ENCODE measurements around the gene PDE2A. TPM values are rescaled to one million over a fixed set of nuclear protein-coding genes. Genes with fewer than 3 reads are reported as not detected.

PDE2A gene
- total RNA-seq, 1 donor from 2014 or later = 0.82 TPM

GRCh38 chr11:72529068-72529467 lies 145.2 kb downstream of the PDE2A start:
- Histone ChIP-seq H3K4me2 (ENCODE audit: low read length) (no peak overlapping the region), H3K4me1 (ENCODE audit: insufficient read depth, low read length) (no peaks in the 10 kb centered on the region), H4K20me1 (ENCODE audit: insufficient read depth, low read length) (no peaks in the 10 kb centered on the region), H3K27ac (ENCODE audit: low read depth, low read length) (no peak overlapping the region), H3K4me3 (ENCODE audit: insufficient read depth, low read depth, low read length) (no peak overlapping the region), H3K36me3 (ENCODE audit: insufficient read depth, low read length) (no peaks in the 10 kb centered on the region), H3K27me3 (ENCODE audit: insufficient read depth, low read length) (peaks cover 12% of the 10 kb centered on the region), H3K79me2 (ENCODE audit: insufficient read depth, low read length) (no peaks in the 10 kb centered on the region), H2AFZ (ENCODE audit: low read depth, low read length) (no peak overlapping the region), H3K9ac (ENCODE audit: low read length) (no peak overlapping the region), H3K9me3 (ENCODE audit: insufficient read depth, low read depth, low read length) (no peaks in the 10 kb centered on the region)
- no peak for TF ChIP-seq EZH2 (IDR thresholded peaks at IDR 0.05; ENCODE audit: insufficient read depth, low read length)
- TF ChIP-seq CTCF (IDR thresholded peaks at IDR 0.05; ENCODE audit: insufficient read depth, low read depth, low read length) = no peak
- FAIRE-seq = no peak
- H3K9me3 Mint-ChIP-seq (ENCODE audit: unreplicated experiment) = peaks cover 3% of the 10 kb centered on the region
- H3K4me1 Mint-ChIP-seq (ENCODE audit: low read depth, unreplicated experiment) = peaks cover 1% of the 10 kb centered on the region
- H3K27me3 Mint-ChIP-seq (ENCODE audit: low read depth, unreplicated experiment) = peaks cover 10% of the 10 kb centered on the region
- no peak overlapping the region for H3K4me3 Mint-ChIP-seq (ENCODE audit: unreplicated experiment)
- peak; percentile 26 for DNase-seq (ENCODE audit: low read depth)
- H3K36me3 Mint-ChIP-seq (ENCODE audit: low read depth, unreplicated experiment) = no peaks in the 10 kb centered on the region
- no peak overlapping the region for H3K27ac Mint-ChIP-seq (ENCODE audit: unreplicated experiment)

GRCh38 chr11:72528121-72528520 lies 146.1 kb downstream of the PDE2A start:
- Histone ChIP-seq H3K4me1 (ENCODE audit: insufficient read depth, low read length) (no peaks in the 10 kb centered on the region), H3K27me3 (ENCODE audit: insufficient read depth, low read length) (peaks cover 12% of the 10 kb centered on the region), H2AFZ (ENCODE audit: low read depth, low read length) (no peak overlapping the region), H4K20me1 (ENCODE audit: insufficient read depth, low read length) (no peaks in the 10 kb centered on the region), H3K79me2 (ENCODE audit: insufficient read depth, low read length) (no peaks in the 10 kb centered on the region), H3K4me2 (ENCODE audit: low read length) (no peak overlapping the region), H3K9me3 (ENCODE audit: insufficient read depth, low read depth, low read length) (no peaks in the 10 kb centered on the region), H3K4me3 (ENCODE audit: insufficient read depth, low read depth, low read length) (no peak overlapping the region), H3K9ac (ENCODE audit: low read length) (no peak overlapping the region), H3K27ac (ENCODE audit: low read depth, low read length) (no peak overlapping the region), H3K36me3 (ENCODE audit: insufficient read depth, low read length) (no peaks in the 10 kb centered on the region)
- Mint-ChIP-seq H3K9me3 (ENCODE audit: unreplicated experiment) (peaks cover 3% of the 10 kb centered on the region), H3K4me1 (ENCODE audit: low read depth, unreplicated experiment) (peaks cover 1% of the 10 kb centered on the region), H3K27me3 (ENCODE audit: low read depth, unreplicated experiment) (peaks cover 19% of the 10 kb centered on the region), H3K4me3 (ENCODE audit: unreplicated experiment) (no peak overlapping the region), H3K27ac (ENCODE audit: unreplicated experiment) (no peak overlapping the region), H3K36me3 (ENCODE audit: low read depth, unreplicated experiment) (no peaks in the 10 kb centered on the region)
- DNase-seq (ENCODE audit: low read depth) (peak; percentile 20), FAIRE-seq (no peak)
- TF ChIP-seq CTCF (IDR thresholded peaks at IDR 0.05; ENCODE audit: insufficient read depth, low read depth, low read length) (no peak), EZH2 (IDR thresholded peaks at IDR 0.05; ENCODE audit: insufficient read depth, low read length) (no peak)

Small RNA genes lying within 50 kb of the gene (microRNA-seq; reads per million reads assigned to microRNA genes)
- 129 reads per million, percentile 68 among the genes with 10 or more reads in this experiment for gene MIR139

Other genes with a start within 250 kb of the PDE2A start
- gene CLPB, start 239.9 kb downstream of the PDE2A start, total RNA-seq = 22.8 and 23.1 TPM in 2 replicates
- gene ARAP1, start 78.0 kb upstream of the PDE2A start, total RNA-seq = 31.9 and 33.8 TPM in 2 replicates
- gene STARD10, start 119.6 kb upstream of the PDE2A start, total RNA-seq = 38.4 and 42.3 TPM in 2 replicates
- gene ATG16L2, start 140.0 kb upstream of the PDE2A start, total RNA-seq = 9.6 and 11.7 TPM in 2 replicates

Measured in astrocyte (in vitro differentiated cells and primary cell).